Neural cell (in vitro differentiated cells): Measurements from ENCODE around the gene EEF1A2. TPM values are rescaled to one million over a fixed set of nuclear protein-coding genes. Genes with fewer than 3 reads are reported as not detected.

ENCODE experiments used
- H2AFZ ChIP-seq: fragments of 200-600, 300-800 bp; sonication (generic), shearing (Covaris generic); 2 replicates; pipeline ENCODE4 v1.6.0; 2014; ENCODE audit warnings: low read depth, mild to moderate bottlenecking, antibody characterized with exemption, low read length, moderate library complexity
- H3F3A ChIP-seq: fragments of 200-600 bp; shearing (Covaris generic); 2 replicates; pipeline ENCODE4 v1.6.1; 2016; ENCODE audit warnings: mild to moderate bottlenecking, moderate library complexity, mixed read lengths, antibody characterized with exemption, low read length; ENCODE audit not compliant: insufficient read depth, poor library complexity, severe bottlenecking
- H3K27ac ChIP-seq: fragments of 200-600, 300-800 bp; sonication (generic), shearing (Covaris generic); 2 replicates; pipeline ENCODE4 v1.5.1; 2014; ENCODE audit warnings: mild to moderate bottlenecking, low read length, moderate library complexity
- H3K27me3 ChIP-seq: fragments of 300-800, 200-600 bp; sonication (generic), shearing (Covaris generic); 2 replicates; pipeline ENCODE4 v1.6.0; 2014; ENCODE audit warnings: mild to moderate bottlenecking, low read depth, low read length, moderate library complexity; ENCODE audit not compliant: insufficient read depth
- H3K36me3 ChIP-seq: fragments of 300-800, 200-600 bp; sonication (generic), shearing (Covaris generic); 2 replicates; pipeline ENCODE4 v1.5.1; 2014; ENCODE audit warnings: mild to moderate bottlenecking, antibody characterized with exemption, low read length, moderate library complexity; ENCODE audit not compliant: insufficient read depth
- H3K4me2 ChIP-seq: fragments of 300-800, 200-600 bp; sonication (generic), shearing (Covaris generic); 2 replicates; pipeline ENCODE4 v1.6.0; 2014; ENCODE audit warnings: mild to moderate bottlenecking, low read length
- H3K4me3 ChIP-seq: fragments of 300-800, 200-600 bp; sonication (generic), shearing (Covaris generic); 2 replicates; pipeline ENCODE4 v1.5.1; 2014; ENCODE audit warnings: mild to moderate bottlenecking, low read length, moderate library complexity
- H3K79me2 ChIP-seq: fragments of 200-600 bp; shearing (Covaris generic); replicated peaks from 2 replicates; pipeline ENCODE4 v1.6.0; 2014; ENCODE audit warnings: mild to moderate bottlenecking, low read length, moderate library complexity; ENCODE audit not compliant: insufficient read depth
- H3K9ac ChIP-seq: fragments of 300-800, 200-600 bp; sonication (generic), shearing (Covaris generic); 2 replicates; pipeline ENCODE4 v1.6.1; 2016; ENCODE audit warnings: mild to moderate bottlenecking, low read length, mixed read lengths
- H3K9me2 ChIP-seq: fragments of 200-600 bp; shearing (Covaris generic); 2 replicates; pipeline ENCODE4 v1.6.1; 2016; ENCODE audit warnings: mild to moderate bottlenecking, low read length, mixed read lengths; ENCODE audit not compliant: insufficient read depth
- H3K9me3 ChIP-seq: fragments of 200-600, 300-800 bp; sonication (generic), shearing (Covaris generic); 2 replicates; pipeline ENCODE4 v1.6.1; 2016; ENCODE audit warnings: mild to moderate bottlenecking, mixed run types, low read length, moderate library complexity, mixed read lengths
- H4K20me1 ChIP-seq: fragments of 200-600 bp; shearing (Covaris generic); 2 replicates; pipeline ENCODE4 v1.6.1; 2016; ENCODE audit warnings: mild to moderate bottlenecking, mixed run types; ENCODE audit not compliant: insufficient read depth
- EP300 ChIP-seq: fragments of 450-650 bp; conservative IDR thresholded peaks from 2 replicates; pipeline ENCODE4 v1.6.1; 2014; ENCODE audit warnings: antibody characterized with exemption, mild to moderate bottlenecking, moderate library complexity; ENCODE audit not compliant: poor library complexity, severe bottlenecking
- EZH2 ChIP-seq: fragments of 200-600, 300-800 bp; shearing (Covaris generic), sonication (generic); IDR thresholded peaks from 2 replicates; pipeline ENCODE4 v1.6.1; 2014; ENCODE audit warnings: antibody characterized with exemption, low read length, borderline replicate concordance, mild to moderate bottlenecking; ENCODE audit not compliant: insufficient read depth, poor library complexity, severe bottlenecking
- MXI1 ChIP-seq: fragments of 450-650 bp; conservative IDR thresholded peaks from 2 replicates; pipeline ENCODE4 v1.6.1; 2014; ENCODE audit warnings: antibody characterized with exemption, mild to moderate bottlenecking; ENCODE audit not compliant: poor library complexity, severe bottlenecking
- POLR2AphosphoS5 ChIP-seq: IDR thresholded peaks from 2 replicates; pipeline ENCODE4 v1.6.1; 2012
- RAD21 ChIP-seq: fragments of 450-650 bp; conservative IDR thresholded peaks from 2 replicates; pipeline ENCODE4 v1.6.1; 2014; ENCODE audit warnings: antibody characterized with exemption, mild to moderate bottlenecking, moderate library complexity
- SMC3 ChIP-seq: fragments of 450-650 bp; conservative IDR thresholded peaks from 2 replicates; pipeline ENCODE4 v1.6.1; 2014; ENCODE audit warnings: antibody characterized with exemption, mild to moderate bottlenecking, moderate library complexity; ENCODE audit not compliant: poor library complexity
- TAF1 ChIP-seq: IDR thresholded peaks from 2 replicates; pipeline ENCODE4 v1.6.1; 2012; ENCODE audit warnings: low read depth
- polyA plus RNA-seq: library from polyadenylated mRNA; depleted of rRNA; stranded (reverse); fragments of >200 nt; gene quantifications from 2 replicates; pipeline ENCODE4 v1.2.3, GENCODE V29; 2014
- TF ChIP-seq, protein P1 (sequence below): fragments of 450-650 bp; IDR thresholded peaks from 2 replicates; pipeline ENCODE4 v1.5.1; 2014; ENCODE audit warnings: antibody characterized with exemption, mild to moderate bottlenecking, moderate library complexity; ENCODE audit not compliant: poor library complexity, severe bottlenecking
- TF ChIP-seq, protein P2 (sequence below): IDR thresholded peaks from 2 replicates; pipeline ENCODE4 v1.6.1; 2012; ENCODE audit warnings: borderline replicate concordance

Gene EEF1A2
- polyA plus RNA-seq, 1 donor from 2014 or later: 208 TPM

DNA sequence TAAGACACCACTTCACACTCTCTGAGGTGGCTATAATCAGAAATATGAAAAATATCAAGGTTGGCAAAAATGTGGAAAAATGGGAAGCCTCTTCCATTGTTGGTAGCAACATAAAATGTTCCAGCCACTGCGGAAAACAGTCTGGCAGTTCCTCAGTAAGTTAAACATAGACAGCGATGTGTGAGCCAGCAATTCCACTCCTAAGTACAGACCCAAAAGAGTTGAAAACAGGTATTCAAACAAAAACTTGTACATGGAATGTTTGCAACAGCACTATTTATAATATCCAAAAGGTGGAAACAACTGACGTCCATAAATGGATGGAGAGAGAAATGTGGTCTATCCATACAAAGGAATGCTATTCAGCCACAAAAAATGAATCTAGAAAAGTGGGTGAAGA is 14.3 kb upstream of the EEF1A2 start:
- Histone ChIP-seq H3K27ac (no peak overlapping the region), H4K20me1 (no peaks in the 10 kb centered on the region), H3K9ac (no peak overlapping the region), H3K79me2 (no peaks in the 10 kb centered on the region), H2AFZ (no peak overlapping the region), H3K9me2 (no peaks in the 10 kb centered on the region), H3K36me3 (no peaks in the 10 kb centered on the region), H3K27me3 (no peaks in the 10 kb centered on the region), H3F3A (no peaks in the 10 kb centered on the region), H3K9me3 (no peaks in the 10 kb centered on the region), H3K4me2 (no peak overlapping the region), H3K4me3 (no peak overlapping the region)
- TF ChIP-seq EZH2 (no peak), POLR2AphosphoS5 (no peak), MXI1 (no peak), SMC3 (no peak), EP300 (no peak), RAD21 (no peak), TAF1 (no peak)
- TF ChIP-seq, protein P1, sequence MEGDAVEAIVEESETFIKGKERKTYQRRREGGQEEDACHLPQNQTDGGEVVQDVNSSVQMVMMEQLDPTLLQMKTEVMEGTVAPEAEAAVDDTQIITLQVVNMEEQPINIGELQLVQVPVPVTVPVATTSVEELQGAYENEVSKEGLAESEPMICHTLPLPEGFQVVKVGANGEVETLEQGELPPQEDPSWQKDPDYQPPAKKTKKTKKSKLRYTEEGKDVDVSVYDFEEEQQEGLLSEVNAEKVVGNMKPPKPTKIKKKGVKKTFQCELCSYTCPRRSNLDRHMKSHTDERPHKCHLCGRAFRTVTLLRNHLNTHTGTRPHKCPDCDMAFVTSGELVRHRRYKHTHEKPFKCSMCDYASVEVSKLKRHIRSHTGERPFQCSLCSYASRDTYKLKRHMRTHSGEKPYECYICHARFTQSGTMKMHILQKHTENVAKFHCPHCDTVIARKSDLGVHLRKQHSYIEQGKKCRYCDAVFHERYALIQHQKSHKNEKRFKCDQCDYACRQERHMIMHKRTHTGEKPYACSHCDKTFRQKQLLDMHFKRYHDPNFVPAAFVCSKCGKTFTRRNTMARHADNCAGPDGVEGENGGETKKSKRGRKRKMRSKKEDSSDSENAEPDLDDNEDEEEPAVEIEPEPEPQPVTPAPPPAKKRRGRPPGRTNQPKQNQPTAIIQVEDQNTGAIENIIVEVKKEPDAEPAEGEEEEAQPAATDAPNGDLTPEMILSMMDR: no peak
- TF ChIP-seq, protein P2, sequence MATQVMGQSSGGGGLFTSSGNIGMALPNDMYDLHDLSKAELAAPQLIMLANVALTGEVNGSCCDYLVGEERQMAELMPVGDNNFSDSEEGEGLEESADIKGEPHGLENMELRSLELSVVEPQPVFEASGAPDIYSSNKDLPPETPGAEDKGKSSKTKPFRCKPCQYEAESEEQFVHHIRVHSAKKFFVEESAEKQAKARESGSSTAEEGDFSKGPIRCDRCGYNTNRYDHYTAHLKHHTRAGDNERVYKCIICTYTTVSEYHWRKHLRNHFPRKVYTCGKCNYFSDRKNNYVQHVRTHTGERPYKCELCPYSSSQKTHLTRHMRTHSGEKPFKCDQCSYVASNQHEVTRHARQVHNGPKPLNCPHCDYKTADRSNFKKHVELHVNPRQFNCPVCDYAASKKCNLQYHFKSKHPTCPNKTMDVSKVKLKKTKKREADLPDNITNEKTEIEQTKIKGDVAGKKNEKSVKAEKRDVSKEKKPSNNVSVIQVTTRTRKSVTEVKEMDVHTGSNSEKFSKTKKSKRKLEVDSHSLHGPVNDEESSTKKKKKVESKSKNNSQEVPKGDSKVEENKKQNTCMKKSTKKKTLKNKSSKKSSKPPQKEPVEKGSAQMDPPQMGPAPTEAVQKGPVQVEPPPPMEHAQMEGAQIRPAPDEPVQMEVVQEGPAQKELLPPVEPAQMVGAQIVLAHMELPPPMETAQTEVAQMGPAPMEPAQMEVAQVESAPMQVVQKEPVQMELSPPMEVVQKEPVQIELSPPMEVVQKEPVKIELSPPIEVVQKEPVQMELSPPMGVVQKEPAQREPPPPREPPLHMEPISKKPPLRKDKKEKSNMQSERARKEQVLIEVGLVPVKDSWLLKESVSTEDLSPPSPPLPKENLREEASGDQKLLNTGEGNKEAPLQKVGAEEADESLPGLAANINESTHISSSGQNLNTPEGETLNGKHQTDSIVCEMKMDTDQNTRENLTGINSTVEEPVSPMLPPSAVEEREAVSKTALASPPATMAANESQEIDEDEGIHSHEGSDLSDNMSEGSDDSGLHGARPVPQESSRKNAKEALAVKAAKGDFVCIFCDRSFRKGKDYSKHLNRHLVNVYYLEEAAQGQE: no peak

DNA sequence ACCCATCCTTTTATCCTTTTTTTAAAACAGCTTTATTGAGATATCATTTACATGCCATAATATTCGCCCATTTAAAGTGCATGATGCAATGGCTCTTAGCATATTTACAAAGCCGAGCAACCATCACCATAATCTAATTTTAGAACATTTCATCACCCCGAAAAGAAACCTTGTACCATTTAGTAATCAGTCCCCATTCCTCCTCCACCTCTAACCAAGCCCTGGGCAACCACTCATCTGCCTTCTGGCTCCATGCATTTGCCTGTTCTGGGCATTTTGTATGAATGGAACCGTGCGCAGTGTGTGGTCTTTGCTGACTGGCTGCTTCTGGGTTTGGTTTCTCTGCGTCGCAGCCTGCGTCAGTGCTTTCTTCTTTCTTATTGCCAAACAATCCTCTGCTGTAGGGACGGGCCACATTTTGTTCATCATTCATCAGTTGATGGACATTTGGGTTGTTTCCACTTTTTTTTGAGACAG is 10.2 kb upstream of the EEF1A2 start:
- TF ChIP-seq, protein P1: no peak
- TF ChIP-seq, protein P2: no peak
- peaks cover 9% of the 10 kb centered on the region for H3K9me3 ChIP-seq

More for the DNA sequence above, 10.2 kb upstream of the EEF1A2 start:
- no peaks in the 10 kb centered on the region for H3K79me2 ChIP-seq
- H3K36me3 ChIP-seq: no peaks in the 10 kb centered on the region
- no peak overlapping the region for H2AFZ ChIP-seq
- no peak overlapping the region for H3K4me2 ChIP-seq
- H3K27me3 ChIP-seq: no peaks in the 10 kb centered on the region
- no peak overlapping the region for H3K27ac ChIP-seq
- no peaks in the 10 kb centered on the region for H4K20me1 ChIP-seq
- no peaks in the 10 kb centered on the region for H3K9me2 ChIP-seq
- no peak overlapping the region for H3K9ac ChIP-seq
- H3F3A ChIP-seq: no peaks in the 10 kb centered on the region
- no peak overlapping the region for H3K4me3 ChIP-seq
